ENCODE measurements around the gene GSDMA. TPM values are rescaled to one million over a fixed set of nuclear protein-coding genes. Genes with fewer than 3 reads are reported as not detected.
A peak's percentile ranks its signal among the peaks of the same experiment; 100 is the strongest.

Gene GSDMA
- total and polyA plus RNA-seq, 9 of the 15 experiments (the other 6 are each of a cell fraction or from before 2014, with no cell fraction given): 0.04 to 0.13 (median 0.07) TPM; not detected in 2

DNA sequence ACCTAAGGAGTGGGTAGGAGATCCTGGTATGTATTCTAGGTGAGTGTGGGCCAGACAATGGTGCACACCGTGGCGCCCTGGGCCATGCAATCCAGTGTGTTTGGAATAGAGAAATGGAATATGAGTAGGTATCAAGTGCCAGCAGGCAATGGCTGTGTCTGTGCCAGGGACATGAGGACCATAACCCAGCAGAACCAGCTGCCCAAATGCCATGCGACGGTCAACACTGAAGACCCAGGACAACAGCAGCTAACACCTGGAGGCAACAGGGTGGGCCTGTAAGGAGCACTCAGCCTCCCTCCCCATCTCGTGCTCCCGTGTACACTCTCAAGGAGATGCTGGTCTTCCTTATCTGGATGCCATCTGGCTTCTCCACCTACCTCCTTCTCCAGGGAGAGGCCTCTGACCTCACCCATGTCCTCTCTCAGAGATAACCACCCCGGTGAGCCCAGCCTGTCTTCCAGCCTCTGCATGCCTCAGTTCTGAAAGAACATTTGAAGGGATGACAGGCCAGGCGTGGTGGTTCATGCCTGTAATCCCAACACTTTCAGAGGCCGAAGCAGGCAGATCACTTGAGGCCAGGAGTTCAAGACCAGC is 43.6 kb upstream of the GSDMA start:
- FAIRE-seq (peak; percentile 49), ATAC-seq (peak; percentile 48), DNase-seq (ENCODE audit: extremely low read depth in 1 of 4, low spot score in 3 of 4) (peak; percentile 45 to 71 (median 58))
- H3K4me2 ChIP-seq (ENCODE audit: insufficient read depth, low read length): peak overlapping the region; percentile 33; the same call in 1 of the 2 replicates
- no peak overlapping the region for H3K9ac ChIP-seq (ENCODE audit: insufficient read depth in 1 of 2, low read depth in 2 of 2, low read length in 2 of 2)
- H3K4me3 ChIP-seq: no peak overlapping the region
- in situ Hi-C loops (cut with MboI) (no loop called here), intact Hi-C loops (cut with micrococcal nuclease) (no loop called here)
- BruUV-seq (replicated peaks): no TSS peak
- H3K36me3 ChIP-seq (ENCODE audit: control insufficient read depth, insufficient read depth, low read length): peaks cover 42% of the 10 kb centered on the region; the same call in 2 of the 3 replicates
- H3K79me2 ChIP-seq (ENCODE audit: control insufficient read depth, insufficient read depth, low read length): 0 out of 3 replicates have a peak, but pooled peaks cover 4% of the 10 kb centered on the region
- ChIA-PET CTCF (ENCODE audit: low intra/inter-chr PET ratio) (no interaction called here), POLR2A (interaction anchor here (0.7 to 1.3 kb wide), 3 partner anchors 8 to 60 kb away, joined by 3 to 4 read pairs (median 3); partner anchors contain the start of genes LRRC3C and ORMDL3)
- no peaks in the 10 kb centered on the region for H3K27me3 ChIP-seq (ENCODE audit: control insufficient read depth in 2 of 2, insufficient read depth in 2 of 2, low read length in 2 of 2)
- no peaks in the 10 kb centered on the region for H4K20me1 ChIP-seq (replicated peaks; ENCODE audit: control insufficient read depth, insufficient read depth, low read length)
- peaks cover 8 to 20% of the 10 kb centered on the region in 2 experiments; a peak in 4 of 5 replicates for H3K4me1 ChIP-seq (replicated peaks in 1 of 2; ENCODE audit: control insufficient read depth in 2 of 2, insufficient read depth in 2 of 2, low read length in 2 of 2)
- H2AFZ ChIP-seq (ENCODE audit: low read depth, low read length): no peak overlapping the region
- 58% methylated on average over 9 of the region's 9 CpGs for WGBS (ENCODE audit: insufficient coverage, low coverage, missing lambda C conversion rate)
- H3K9me3 ChIP-seq (replicated peaks; ENCODE audit: control insufficient read depth, insufficient read depth, low read depth, low read length): no peaks in the 10 kb centered on the region
- no peak overlapping the region for H3K27ac ChIP-seq (ENCODE audit: extremely low read depth, low read depth, low read length)
- peaks cover 9% of the 10 kb centered on the region for H3K9me1 ChIP-seq (ENCODE audit: control insufficient read depth, insufficient read depth, low read length)
- TF ChIP-seq CTBP1 (IDR thresholded peaks at IDR 0.05; ENCODE audit: borderline replicate concordance) (peak; percentile 66; the same call in 1 of the 2 replicates), KDM5B (IDR thresholded peaks at IDR 0.05; ENCODE audit: insufficient replicate concordance, low read depth, low read length) (no peak), RNF2 (IDR thresholded peaks at IDR 0.05) (no peak), RCOR1 (IDR thresholded peaks at IDR 0.05; ENCODE audit: borderline replicate concordance in 1 of 2, low read depth in 2 of 2, low read length in 2 of 2) (no peak), FOXJ2 (tag; IDR thresholded peaks at IDR 0.05) (no peak), FUS (optimal IDR thresholded peaks at IDR 0.05; ENCODE audit: low read depth, low read length) (no peak), HDAC3 (IDR thresholded peaks at IDR 0.05; ENCODE audit: borderline replicate concordance, partially characterized antibody) (no peak), CBFA2T3 (IDR thresholded peaks at IDR 0.05) (peak; percentile 61), ZC3H8 (IDR thresholded peaks at IDR 0.05) (no peak), PTRF (tag; IDR thresholded peaks at IDR 0.05) (no peak), RBM22 (IDR thresholded peaks at IDR 0.05; ENCODE audit: low read depth, low read length, poor library complexity, severe bottlenecking) (no peak)
- TF ChIP-seq, protein P1, sequence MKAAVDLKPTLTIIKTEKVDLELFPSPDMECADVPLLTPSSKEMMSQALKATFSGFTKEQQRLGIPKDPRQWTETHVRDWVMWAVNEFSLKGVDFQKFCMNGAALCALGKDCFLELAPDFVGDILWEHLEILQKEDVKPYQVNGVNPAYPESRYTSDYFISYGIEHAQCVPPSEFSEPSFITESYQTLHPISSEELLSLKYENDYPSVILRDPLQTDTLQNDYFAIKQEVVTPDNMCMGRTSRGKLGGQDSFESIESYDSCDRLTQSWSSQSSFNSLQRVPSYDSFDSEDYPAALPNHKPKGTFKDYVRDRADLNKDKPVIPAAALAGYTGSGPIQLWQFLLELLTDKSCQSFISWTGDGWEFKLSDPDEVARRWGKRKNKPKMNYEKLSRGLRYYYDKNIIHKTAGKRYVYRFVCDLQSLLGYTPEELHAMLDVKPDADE (conservative IDR thresholded peaks at IDR 0.05; ENCODE audit: control insufficient read depth, low read depth, low read length): no peak
- TF ChIP-seq, protein P2, sequence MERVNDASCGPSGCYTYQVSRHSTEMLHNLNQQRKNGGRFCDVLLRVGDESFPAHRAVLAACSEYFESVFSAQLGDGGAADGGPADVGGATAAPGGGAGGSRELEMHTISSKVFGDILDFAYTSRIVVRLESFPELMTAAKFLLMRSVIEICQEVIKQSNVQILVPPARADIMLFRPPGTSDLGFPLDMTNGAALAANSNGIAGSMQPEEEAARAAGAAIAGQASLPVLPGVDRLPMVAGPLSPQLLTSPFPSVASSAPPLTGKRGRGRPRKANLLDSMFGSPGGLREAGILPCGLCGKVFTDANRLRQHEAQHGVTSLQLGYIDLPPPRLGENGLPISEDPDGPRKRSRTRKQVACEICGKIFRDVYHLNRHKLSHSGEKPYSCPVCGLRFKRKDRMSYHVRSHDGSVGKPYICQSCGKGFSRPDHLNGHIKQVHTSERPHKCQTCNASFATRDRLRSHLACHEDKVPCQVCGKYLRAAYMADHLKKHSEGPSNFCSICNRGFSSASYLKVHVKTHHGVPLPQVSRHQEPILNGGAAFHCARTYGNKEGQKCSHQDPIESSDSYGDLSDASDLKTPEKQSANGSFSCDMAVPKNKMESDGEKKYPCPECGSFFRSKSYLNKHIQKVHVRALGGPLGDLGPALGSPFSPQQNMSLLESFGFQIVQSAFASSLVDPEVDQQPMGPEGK (CRISPR knock-in tag; IDR thresholded peaks at IDR 0.05; ENCODE audit: borderline replicate concordance): no peak

Data from K562 (cell line).